LNCAP (cell line): ENCODE data around the gene WDPCP.

ENCODE experiments used
- CTCF ChIP-seq: fragments of 450-650 bp; IDR thresholded peaks from 2 replicates; pipeline ENCODE4 v1.5.1; 2017; ENCODE audit warnings: mild to moderate bottlenecking

WDPCP gene

GRCh38 chr2:63506320-63506719 lies 82.0 kb downstream of the WDPCP start:
- TF ChIP-seq CTCF, result no peak

- TF ChIP-seq CTCF, result no peak
Measured at GRCh38 chr2:63503818-63504217, 84.5 kb downstream of the WDPCP start.

- TF ChIP-seq CTCF, result no peak
Measured at GRCh38 chr2:63500398-63500797, 87.9 kb downstream of the WDPCP start.

- TF ChIP-seq CTCF, result no peak
Measured at GRCh38 chr2:63497576-63497975, 90.7 kb downstream of the WDPCP start.

GRCh38 chr2:63494968-63495367 lies 93.3 kb downstream of the WDPCP start:
- no peak for TF ChIP-seq CTCF

GRCh38 chr2:63494100-63494499 lies 94.2 kb downstream of the WDPCP start:
- TF ChIP-seq CTCF, result no peak

- TF ChIP-seq CTCF, result peak; percentile 72
Measured at GRCh38 chr2:63488118-63488713, 100.1 kb downstream of the WDPCP start.

- TF ChIP-seq CTCF, result peak; percentile 31; the same call in 1 of the 2 replicates
Measured at GRCh38 chr2:63486861-63487290, 101.4 kb downstream of the WDPCP start.
